K562 (cell line): ENCODE data around the gene ZFP62. TPM values are rescaled to one million over a fixed set of nuclear protein-coding genes. Genes with fewer than 3 reads are reported as not detected.
A peak's percentile ranks its signal among the peaks of the same experiment; 100 is the strongest.

Experiments
- EHMT2 ChIP-seq: fragments of 450-650 bp; IDR thresholded peaks from 2 replicates; pipeline ENCODE4 v1.6.1; 2018; ENCODE audit warnings: antibody characterized with exemption
- FOXA1 ChIP-seq: fragments of 450-650 bp; IDR thresholded peaks from 2 replicates; pipeline ENCODE4 v1.6.1; 2016; ENCODE audit warnings: mild to moderate bottlenecking, borderline replicate concordance
- ILF3 ChIP-seq: fragments of 450-650 bp; IDR thresholded peaks from 2 replicates; pipeline ENCODE4 v1.6.1; 2018; ENCODE audit warnings: antibody characterized with exemption, mild to moderate bottlenecking, moderate library complexity, borderline replicate concordance
- TOE1 ChIP-seq, 2 experiments: fragments of 450-650 bp in 1 of 2; sonication (generic) in 1 of 2; formaldehyde crosslinking in 1 of 2; IDR thresholded peaks; 2 replicates each; pipeline versions ENCODE4 v1.7.1 to v1.8.0; 2016 to 2022; ENCODE audit warnings: borderline replicate concordance in 2 of 2, mild to moderate bottlenecking in 2 of 2, antibody characterized with exemption in 1 of 2, inconsistent platforms in 1 of 2, low read depth in 1 of 2, missing genetic modification reagents in 1 of 2, moderate library complexity in 1 of 2
- TRIM24 ChIP-seq, 2 experiments: fragments of 450-650 bp; IDR thresholded peaks; 2 replicates each; pipeline ENCODE4 v1.6.1; 2016
- ZNF431 ChIP-seq: sonication (generic); formaldehyde crosslinking; IDR thresholded peaks from 2 replicates; pipeline ENCODE4 v1.8.0; 2022; ENCODE audit warnings: mild to moderate bottlenecking, missing genetic modification reagents
- polyA plus RNA-seq, 8 experiments: library from polyadenylated mRNA; depleted of rRNA in 4 of 8; stranded (reverse) in 5 of 8; unstranded in 3 of 8; fragments of >200 nt; fragmentation: Nextera tagmentation in 2 of 8; fragmentation: Illumina TruSeq in 1 of 8; extraction: Ambion mirVana in 2 of 8; extraction: Trizol in 1 of 8; gene quantifications; 2 replicates each; pipeline versions ENCODE4 v1.2.1 to v1.2.3, GENCODE V29; 2011 to 2014; ENCODE audit warnings: inconsistent platforms in 1 of 8, missing spikeins in 1 of 8
- total RNA-seq, 7 experiments: library from RNA; depleted of rRNA in 6 of 7; stranded (reverse); fragments of >200 nt in 6 of 7; fragmentation: Illumina TruSeq in 2 of 7; extraction: Trizol in 2 of 7; gene quantifications; 2 replicates each; pipeline versions ENCODE4 v1.2.1 to v1.2.3, GENCODE V29; 2011 to 2021; ENCODE audit warnings: low replicate concordance in 1 of 7
- TF ChIP-seq, protein P1 (sequence below): fragments of 200-600 bp; sonication (generic); IDR thresholded peaks from one replicate; pipeline ENCODE4 v1.6.1; 2012; ENCODE audit warnings: mild to moderate bottlenecking, low read depth, low read length, inconsistent platforms
- TF ChIP-seq, protein P2 (sequence below): fragments of 450-650 bp; IDR thresholded peaks from 2 replicates; pipeline ENCODE4 v1.6.1; 2016; ENCODE audit warnings: borderline replicate concordance
- TF ChIP-seq, protein P3 (sequence below): sonication (generic); formaldehyde crosslinking; IDR thresholded peaks from 2 replicates; pipeline ENCODE4 v1.5.0; 2020; ENCODE audit warnings: missing genetic modification reagents
- TF ChIP-seq, protein P4 (sequence below): sonication (generic); formaldehyde crosslinking; IDR thresholded peaks from 2 replicates; pipeline ENCODE4 v1.8.0; 2022; ENCODE audit warnings: mild to moderate bottlenecking, low read depth, missing genetic modification reagents

The ZFP62 gene
- total and polyA plus RNA-seq, 9 of the 15 experiments (the other 6 are each of a cell fraction or from before 2014, with no cell fraction given): 12.2 to 37.5 (median 25.0) TPM

DNA sequence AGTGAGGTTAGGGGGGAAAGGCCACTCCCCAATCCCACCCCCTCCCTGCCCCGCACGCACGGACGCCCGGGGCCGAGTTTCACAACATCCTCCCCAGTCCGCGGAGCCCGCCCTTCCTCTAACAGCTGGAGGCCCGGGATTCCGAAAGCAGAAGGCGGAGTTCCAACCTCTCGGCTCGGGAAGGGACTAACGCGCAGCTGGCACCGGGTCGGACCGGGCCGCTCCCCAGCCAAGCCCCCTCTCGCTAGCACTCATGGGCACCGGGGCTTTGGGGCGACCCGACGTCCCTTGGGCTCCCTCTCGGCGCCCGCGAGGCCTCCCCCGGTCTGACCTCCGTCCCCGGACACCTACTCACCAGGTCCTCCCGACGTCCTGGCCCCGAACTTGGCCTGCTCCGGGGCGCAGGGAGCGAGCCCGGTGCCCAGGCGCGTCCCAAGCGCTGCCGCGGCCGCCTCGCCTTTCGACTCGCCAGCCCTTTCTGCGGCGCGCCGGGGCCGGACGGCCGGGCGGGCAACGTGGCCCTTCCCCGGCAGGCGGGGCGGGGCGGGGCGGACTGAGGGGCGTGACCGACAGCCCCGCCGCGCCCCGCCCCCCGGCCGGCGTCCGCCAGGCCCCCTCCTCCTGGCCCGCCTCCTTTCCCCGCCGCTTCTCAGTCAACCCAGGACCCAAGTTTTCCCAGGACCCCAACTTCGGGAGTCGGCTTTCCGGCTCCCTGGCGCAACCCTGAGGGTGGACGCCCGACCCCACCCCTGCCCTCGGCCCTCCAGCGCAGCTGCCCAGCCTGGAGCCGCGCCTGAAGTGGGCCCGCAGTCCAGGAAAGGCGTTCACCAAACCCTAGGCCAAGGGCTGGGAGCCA is 58.5 kb downstream of the ZFP62 start, which contains the start of gene MGAT1 (continued):
- TF ChIP-seq, protein P1, sequence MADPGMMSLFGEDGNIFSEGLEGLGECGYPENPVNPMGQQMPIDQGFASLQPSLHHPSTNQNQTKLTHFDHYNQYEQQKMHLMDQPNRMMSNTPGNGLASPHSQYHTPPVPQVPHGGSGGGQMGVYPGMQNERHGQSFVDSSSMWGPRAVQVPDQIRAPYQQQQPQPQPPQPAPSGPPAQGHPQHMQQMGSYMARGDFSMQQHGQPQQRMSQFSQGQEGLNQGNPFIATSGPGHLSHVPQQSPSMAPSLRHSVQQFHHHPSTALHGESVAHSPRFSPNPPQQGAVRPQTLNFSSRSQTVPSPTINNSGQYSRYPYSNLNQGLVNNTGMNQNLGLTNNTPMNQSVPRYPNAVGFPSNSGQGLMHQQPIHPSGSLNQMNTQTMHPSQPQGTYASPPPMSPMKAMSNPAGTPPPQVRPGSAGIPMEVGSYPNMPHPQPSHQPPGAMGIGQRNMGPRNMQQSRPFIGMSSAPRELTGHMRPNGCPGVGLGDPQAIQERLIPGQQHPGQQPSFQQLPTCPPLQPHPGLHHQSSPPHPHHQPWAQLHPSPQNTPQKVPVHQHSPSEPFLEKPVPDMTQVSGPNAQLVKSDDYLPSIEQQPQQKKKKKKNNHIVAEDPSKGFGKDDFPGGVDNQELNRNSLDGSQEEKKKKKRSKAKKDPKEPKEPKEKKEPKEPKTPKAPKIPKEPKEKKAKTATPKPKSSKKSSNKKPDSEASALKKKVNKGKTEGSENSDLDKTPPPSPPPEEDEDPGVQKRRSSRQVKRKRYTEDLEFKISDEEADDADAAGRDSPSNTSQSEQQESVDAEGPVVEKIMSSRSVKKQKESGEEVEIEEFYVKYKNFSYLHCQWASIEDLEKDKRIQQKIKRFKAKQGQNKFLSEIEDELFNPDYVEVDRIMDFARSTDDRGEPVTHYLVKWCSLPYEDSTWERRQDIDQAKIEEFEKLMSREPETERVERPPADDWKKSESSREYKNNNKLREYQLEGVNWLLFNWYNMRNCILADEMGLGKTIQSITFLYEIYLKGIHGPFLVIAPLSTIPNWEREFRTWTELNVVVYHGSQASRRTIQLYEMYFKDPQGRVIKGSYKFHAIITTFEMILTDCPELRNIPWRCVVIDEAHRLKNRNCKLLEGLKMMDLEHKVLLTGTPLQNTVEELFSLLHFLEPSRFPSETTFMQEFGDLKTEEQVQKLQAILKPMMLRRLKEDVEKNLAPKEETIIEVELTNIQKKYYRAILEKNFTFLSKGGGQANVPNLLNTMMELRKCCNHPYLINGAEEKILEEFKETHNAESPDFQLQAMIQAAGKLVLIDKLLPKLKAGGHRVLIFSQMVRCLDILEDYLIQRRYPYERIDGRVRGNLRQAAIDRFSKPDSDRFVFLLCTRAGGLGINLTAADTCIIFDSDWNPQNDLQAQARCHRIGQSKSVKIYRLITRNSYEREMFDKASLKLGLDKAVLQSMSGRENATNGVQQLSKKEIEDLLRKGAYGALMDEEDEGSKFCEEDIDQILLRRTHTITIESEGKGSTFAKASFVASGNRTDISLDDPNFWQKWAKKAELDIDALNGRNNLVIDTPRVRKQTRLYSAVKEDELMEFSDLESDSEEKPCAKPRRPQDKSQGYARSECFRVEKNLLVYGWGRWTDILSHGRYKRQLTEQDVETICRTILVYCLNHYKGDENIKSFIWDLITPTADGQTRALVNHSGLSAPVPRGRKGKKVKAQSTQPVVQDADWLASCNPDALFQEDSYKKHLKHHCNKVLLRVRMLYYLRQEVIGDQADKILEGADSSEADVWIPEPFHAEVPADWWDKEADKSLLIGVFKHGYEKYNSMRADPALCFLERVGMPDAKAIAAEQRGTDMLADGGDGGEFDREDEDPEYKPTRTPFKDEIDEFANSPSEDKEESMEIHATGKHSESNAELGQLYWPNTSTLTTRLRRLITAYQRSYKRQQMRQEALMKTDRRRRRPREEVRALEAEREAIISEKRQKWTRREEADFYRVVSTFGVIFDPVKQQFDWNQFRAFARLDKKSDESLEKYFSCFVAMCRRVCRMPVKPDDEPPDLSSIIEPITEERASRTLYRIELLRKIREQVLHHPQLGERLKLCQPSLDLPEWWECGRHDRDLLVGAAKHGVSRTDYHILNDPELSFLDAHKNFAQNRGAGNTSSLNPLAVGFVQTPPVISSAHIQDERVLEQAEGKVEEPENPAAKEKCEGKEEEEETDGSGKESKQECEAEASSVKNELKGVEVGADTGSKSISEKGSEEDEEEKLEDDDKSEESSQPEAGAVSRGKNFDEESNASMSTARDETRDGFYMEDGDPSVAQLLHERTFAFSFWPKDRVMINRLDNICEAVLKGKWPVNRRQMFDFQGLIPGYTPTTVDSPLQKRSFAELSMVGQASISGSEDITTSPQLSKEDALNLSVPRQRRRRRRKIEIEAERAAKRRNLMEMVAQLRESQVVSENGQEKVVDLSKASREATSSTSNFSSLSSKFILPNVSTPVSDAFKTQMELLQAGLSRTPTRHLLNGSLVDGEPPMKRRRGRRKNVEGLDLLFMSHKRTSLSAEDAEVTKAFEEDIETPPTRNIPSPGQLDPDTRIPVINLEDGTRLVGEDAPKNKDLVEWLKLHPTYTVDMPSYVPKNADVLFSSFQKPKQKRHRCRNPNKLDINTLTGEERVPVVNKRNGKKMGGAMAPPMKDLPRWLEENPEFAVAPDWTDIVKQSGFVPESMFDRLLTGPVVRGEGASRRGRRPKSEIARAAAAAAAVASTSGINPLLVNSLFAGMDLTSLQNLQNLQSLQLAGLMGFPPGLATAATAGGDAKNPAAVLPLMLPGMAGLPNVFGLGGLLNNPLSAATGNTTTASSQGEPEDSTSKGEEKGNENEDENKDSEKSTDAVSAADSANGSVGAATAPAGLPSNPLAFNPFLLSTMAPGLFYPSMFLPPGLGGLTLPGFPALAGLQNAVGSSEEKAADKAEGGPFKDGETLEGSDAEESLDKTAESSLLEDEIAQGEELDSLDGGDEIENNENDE: no peak
- TF ChIP-seq, protein P2, sequence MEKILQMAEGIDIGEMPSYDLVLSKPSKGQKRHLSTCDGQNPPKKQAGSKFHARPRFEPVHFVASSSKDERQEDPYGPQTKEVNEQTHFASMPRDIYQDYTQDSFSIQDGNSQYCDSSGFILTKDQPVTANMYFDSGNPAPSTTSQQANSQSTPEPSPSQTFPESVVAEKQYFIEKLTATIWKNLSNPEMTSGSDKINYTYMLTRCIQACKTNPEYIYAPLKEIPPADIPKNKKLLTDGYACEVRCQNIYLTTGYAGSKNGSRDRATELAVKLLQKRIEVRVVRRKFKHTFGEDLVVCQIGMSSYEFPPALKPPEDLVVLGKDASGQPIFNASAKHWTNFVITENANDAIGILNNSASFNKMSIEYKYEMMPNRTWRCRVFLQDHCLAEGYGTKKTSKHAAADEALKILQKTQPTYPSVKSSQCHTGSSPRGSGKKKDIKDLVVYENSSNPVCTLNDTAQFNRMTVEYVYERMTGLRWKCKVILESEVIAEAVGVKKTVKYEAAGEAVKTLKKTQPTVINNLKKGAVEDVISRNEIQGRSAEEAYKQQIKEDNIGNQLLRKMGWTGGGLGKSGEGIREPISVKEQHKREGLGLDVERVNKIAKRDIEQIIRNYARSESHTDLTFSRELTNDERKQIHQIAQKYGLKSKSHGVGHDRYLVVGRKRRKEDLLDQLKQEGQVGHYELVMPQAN: peak; percentile 95
- peak; percentile 32; the same call in 1 of the 2 replicates for TF ChIP-seq ZNF431 (CRISPR knock-in tag)
- TF ChIP-seq TOE1 (IDR thresholded peaks at IDR 0.05; ENCODE audit: borderline replicate concordance): no peak
- 0 out of 2 replicates have a peak, but pooled peaks have one; percentile 74 for TF ChIP-seq TOE1 (CRISPR knock-in tag; IDR thresholded peaks at IDR 0.05; ENCODE audit: borderline replicate concordance, low read depth)
- 0 out of 4 replicates have a peak, but pooled peaks of 1 of the 2 experiments have one; percentile 10 for TF ChIP-seq TRIM24 (IDR thresholded peaks at IDR 0.05)
- no peak for TF ChIP-seq ILF3
- TF ChIP-seq, protein P3, sequence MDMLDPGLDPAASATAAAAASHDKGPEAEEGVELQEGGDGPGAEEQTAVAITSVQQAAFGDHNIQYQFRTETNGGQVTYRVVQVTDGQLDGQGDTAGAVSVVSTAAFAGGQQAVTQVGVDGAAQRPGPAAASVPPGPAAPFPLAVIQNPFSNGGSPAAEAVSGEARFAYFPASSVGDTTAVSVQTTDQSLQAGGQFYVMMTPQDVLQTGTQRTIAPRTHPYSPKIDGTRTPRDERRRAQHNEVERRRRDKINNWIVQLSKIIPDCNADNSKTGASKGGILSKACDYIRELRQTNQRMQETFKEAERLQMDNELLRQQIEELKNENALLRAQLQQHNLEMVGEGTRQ (CRISPR knock-in tag): no peak
- TF ChIP-seq, protein P4, sequence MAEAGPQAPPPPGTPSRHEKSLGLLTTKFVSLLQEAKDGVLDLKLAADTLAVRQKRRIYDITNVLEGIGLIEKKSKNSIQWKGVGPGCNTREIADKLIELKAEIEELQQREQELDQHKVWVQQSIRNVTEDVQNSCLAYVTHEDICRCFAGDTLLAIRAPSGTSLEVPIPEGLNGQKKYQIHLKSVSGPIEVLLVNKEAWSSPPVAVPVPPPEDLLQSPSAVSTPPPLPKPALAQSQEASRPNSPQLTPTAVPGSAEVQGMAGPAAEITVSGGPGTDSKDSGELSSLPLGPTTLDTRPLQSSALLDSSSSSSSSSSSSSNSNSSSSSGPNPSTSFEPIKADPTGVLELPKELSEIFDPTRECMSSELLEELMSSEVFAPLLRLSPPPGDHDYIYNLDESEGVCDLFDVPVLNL (CRISPR knock-in tag): no peak
- TF ChIP-seq EHMT2: no peak
- no peak for TF ChIP-seq FOXA1
